ENCODE measurements around the gene OR13A1. TPM values are rescaled to one million over a fixed set of nuclear protein-coding genes. Genes with fewer than 3 reads are reported as not detected.

Gene OR13A1
- polyA plus RNA-seq, 1 of the 3 experiments (the other 2 are of a cell fraction) = not detected

GRCh38 chr10:45265996-45266395 lies 49.4 kb downstream of the OR13A1 start:
- TF ChIP-seq JUND (IDR thresholded peaks at IDR 0.05) (no peak), ZBTB33 (IDR thresholded peaks at IDR 0.05; ENCODE audit: borderline replicate concordance, low read depth) (no peak), TEAD4 (IDR thresholded peaks at IDR 0.05; ENCODE audit: borderline replicate concordance, insufficient read depth) (no peak), FOXM1 (IDR thresholded peaks at IDR 0.05; ENCODE audit: low read depth) (no peak), RAD21 (IDR thresholded peaks at IDR 0.05; ENCODE audit: low read length) (no peak), GATA2 (CRISPR knock-in tag; IDR thresholded peaks at IDR 0.05) (no peak), TCF12 (IDR thresholded peaks at IDR 0.05) (no peak), MXI1 (IDR thresholded peaks at IDR 0.05; ENCODE audit: low read depth, low read length) (no peak), NFIC (IDR thresholded peaks at IDR 0.05; ENCODE audit: borderline replicate concordance) (no peak), RCOR1 (IDR thresholded peaks at IDR 0.05; ENCODE audit: low read length) (no peak), EP300 (IDR thresholded peaks at IDR 0.05; ENCODE audit: borderline replicate concordance in 1 of 2, low read depth in 1 of 2, low read length in 1 of 2) (no peak), FOXJ3 (CRISPR knock-in tag; IDR thresholded peaks at IDR 0.05) (no peak), PBX3 (IDR thresholded peaks at IDR 0.05) (no peak), USF2 (IDR thresholded peaks at IDR 0.05; ENCODE audit: borderline replicate concordance, low read depth, low read length) (no peak), NRF1 (IDR thresholded peaks at IDR 0.05; ENCODE audit: low read depth, low read length) (no peak), TAF1 (IDR thresholded peaks at IDR 0.05; ENCODE audit: borderline replicate concordance, low read depth, low read length) (no peak)
- TF ChIP-seq, protein P1, sequence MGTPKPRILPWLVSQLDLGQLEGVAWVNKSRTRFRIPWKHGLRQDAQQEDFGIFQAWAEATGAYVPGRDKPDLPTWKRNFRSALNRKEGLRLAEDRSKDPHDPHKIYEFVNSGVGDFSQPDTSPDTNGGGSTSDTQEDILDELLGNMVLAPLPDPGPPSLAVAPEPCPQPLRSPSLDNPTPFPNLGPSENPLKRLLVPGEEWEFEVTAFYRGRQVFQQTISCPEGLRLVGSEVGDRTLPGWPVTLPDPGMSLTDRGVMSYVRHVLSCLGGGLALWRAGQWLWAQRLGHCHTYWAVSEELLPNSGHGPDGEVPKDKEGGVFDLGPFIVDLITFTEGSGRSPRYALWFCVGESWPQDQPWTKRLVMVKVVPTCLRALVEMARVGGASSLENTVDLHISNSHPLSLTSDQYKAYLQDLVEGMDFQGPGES (IDR thresholded peaks at IDR 0.05; ENCODE audit: low read depth, low read length) = no peak
- TF ChIP-seq, protein P2, sequence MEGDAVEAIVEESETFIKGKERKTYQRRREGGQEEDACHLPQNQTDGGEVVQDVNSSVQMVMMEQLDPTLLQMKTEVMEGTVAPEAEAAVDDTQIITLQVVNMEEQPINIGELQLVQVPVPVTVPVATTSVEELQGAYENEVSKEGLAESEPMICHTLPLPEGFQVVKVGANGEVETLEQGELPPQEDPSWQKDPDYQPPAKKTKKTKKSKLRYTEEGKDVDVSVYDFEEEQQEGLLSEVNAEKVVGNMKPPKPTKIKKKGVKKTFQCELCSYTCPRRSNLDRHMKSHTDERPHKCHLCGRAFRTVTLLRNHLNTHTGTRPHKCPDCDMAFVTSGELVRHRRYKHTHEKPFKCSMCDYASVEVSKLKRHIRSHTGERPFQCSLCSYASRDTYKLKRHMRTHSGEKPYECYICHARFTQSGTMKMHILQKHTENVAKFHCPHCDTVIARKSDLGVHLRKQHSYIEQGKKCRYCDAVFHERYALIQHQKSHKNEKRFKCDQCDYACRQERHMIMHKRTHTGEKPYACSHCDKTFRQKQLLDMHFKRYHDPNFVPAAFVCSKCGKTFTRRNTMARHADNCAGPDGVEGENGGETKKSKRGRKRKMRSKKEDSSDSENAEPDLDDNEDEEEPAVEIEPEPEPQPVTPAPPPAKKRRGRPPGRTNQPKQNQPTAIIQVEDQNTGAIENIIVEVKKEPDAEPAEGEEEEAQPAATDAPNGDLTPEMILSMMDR (IDR thresholded peaks at IDR 0.05) = no peak
- Histone ChIP-seq H3K4me1 (ENCODE audit: control insufficient read depth in 1 of 2, insufficient read depth in 2 of 2, low read depth in 1 of 2, low read length in 1 of 2) (no peaks in the 10 kb centered on the region), H3K27ac (ENCODE audit: low read depth in 2 of 2, low read length in 1 of 2) (no peak overlapping the region), H3K4me2 (no peak overlapping the region), H2AFZ (ENCODE audit: low read depth) (no peak overlapping the region), H3F3A (replicated peaks; ENCODE audit: insufficient read depth) (no peaks in the 10 kb centered on the region), H3K9me3 (no peaks in the 10 kb centered on the region), H3K36me3 (replicated peaks in 1 of 2; ENCODE audit: control insufficient read depth in 1 of 2, insufficient read depth in 2 of 2, low read length in 1 of 2) (no peaks in the 10 kb centered on the region), H3K9me2 (no peaks in the 10 kb centered on the region), H3K27me3 (ENCODE audit: insufficient read depth) (no peaks in the 10 kb centered on the region), H4K20me1 (ENCODE audit: insufficient read depth) (no peaks in the 10 kb centered on the region), H3K9ac (no peak overlapping the region), H3K4me3 (ENCODE audit: low read depth in 2 of 2, low read length in 1 of 2) (no peak overlapping the region), H3K79me2 (ENCODE audit: insufficient read depth) (no peaks in the 10 kb centered on the region)
- POLR2A ChIA-PET = no interaction called here
- CTCF ChIA-PET = interaction anchor here (2.4 kb wide), 1 partner anchor 16 kb away, joined by 13 read pairs; no protein-coding TSS in a partner anchor
- WGBS (ENCODE audit: low lambda C conversion rate) = 4% methylated on average over 4 of the region's 4 CpGs
- DNase-seq = no peak

All from SK-N-SH (cell line).